Measurements from ENCODE around the gene UBAC2.

GRCh38 chr13:99305566-99305965 lies 104.9 kb downstream of the UBAC2 start:
- TF ChIP-seq CTCF (IDR thresholded peaks at IDR 0.05) (no peak), EZH2phosphoT487 (IDR thresholded peaks at IDR 0.05) (no peak), EZH2 (IDR thresholded peaks at IDR 0.05) (no peak)

Measured in neural progenitor cell (in vitro differentiated cells).